HL-60 (cell line): Measurements from ENCODE around the gene RNU11.

Experiments
- DNase-seq, 2 experiments: peaks; one replicate each; pipeline ENCODE4 v3.0.0-alpha.2; 2010 to 2020; ENCODE audit warnings: low read depth in 1 of 2, low spot score in 1 of 2
- H3K27ac ChIP-seq: fragments of 250-450 bp; sonication (Bioruptor Pico); replicated peaks from 2 replicates; pipeline ENCODE4 v1.5.1; 2020; ENCODE audit warnings: mild to moderate bottlenecking, moderate library complexity
- H3K27me3 ChIP-seq: fragments of 250-450 bp; sonication (Bioruptor Pico); 2 replicates; pipeline ENCODE4 v1.5.1; 2021; ENCODE audit warnings: mild to moderate bottlenecking, moderate library complexity; ENCODE audit not compliant: insufficient read depth, poor library complexity, severe bottlenecking
- H3K4me3 ChIP-seq: replicated peaks from 2 replicates; pipeline ENCODE4 v1.5.1; 2011; ENCODE audit warnings: mild to moderate bottlenecking, control low read depth, low read length; ENCODE audit not compliant: insufficient read depth
- GABPA ChIP-seq: IDR thresholded peaks from 2 replicates; pipeline ENCODE4 v1.6.1; 2012; ENCODE audit warnings: low read depth
- POLR2AphosphoS5 ChIP-seq: IDR thresholded peaks from 2 replicates; pipeline ENCODE4 v1.6.1; 2012; ENCODE audit warnings: low read depth
- REST ChIP-seq: IDR thresholded peaks from 2 replicates; pipeline ENCODE4 v1.6.1; 2012; ENCODE audit warnings: low read depth; ENCODE audit not compliant: insufficient replicate concordance
- SPI1 ChIP-seq: IDR thresholded peaks from 2 replicates; pipeline ENCODE4 v1.6.1; 2012; ENCODE audit warnings: low read depth, mild to moderate bottlenecking, borderline replicate concordance
- long read RNA-seq: library from polyadenylated mRNA; unstranded; transcript quantifications from one replicate; pipeline ENCODE4 v2.0.0, GENCODE V29; 2020
- TF ChIP-seq, protein P1 (sequence below): IDR thresholded peaks from one replicate; pipeline ENCODE4 v1.5.1; 2011; ENCODE audit warnings: low read length, control low read depth, inconsistent platforms; ENCODE audit not compliant: insufficient read depth

RNU11 gene
- long read RNA-seq = 0 reads

GRCh38 chr1:28648474-28649198, at the start of gene RNU11:
TSS of gene RNU11 (plus strand) at chr1:28648600.
- Histone ChIP-seq H3K4me3 (peak within 1 kb of the TSS; percentile 28), H3K27me3 (no peaks in the 10 kb centered on the region), H3K27ac (peak within 1 kb of the TSS; percentile 99)
- DNase-seq = peak; percentile 93 to 95
- TF ChIP-seq GABPA (peak; percentile 70; the same call in 1 of the 2 replicates), SPI1 (peak; percentile 36; the same call in 1 of the 2 replicates), POLR2AphosphoS5 (peak; percentile 100), REST (peak; percentile 46)
- TF ChIP-seq, protein P1, sequence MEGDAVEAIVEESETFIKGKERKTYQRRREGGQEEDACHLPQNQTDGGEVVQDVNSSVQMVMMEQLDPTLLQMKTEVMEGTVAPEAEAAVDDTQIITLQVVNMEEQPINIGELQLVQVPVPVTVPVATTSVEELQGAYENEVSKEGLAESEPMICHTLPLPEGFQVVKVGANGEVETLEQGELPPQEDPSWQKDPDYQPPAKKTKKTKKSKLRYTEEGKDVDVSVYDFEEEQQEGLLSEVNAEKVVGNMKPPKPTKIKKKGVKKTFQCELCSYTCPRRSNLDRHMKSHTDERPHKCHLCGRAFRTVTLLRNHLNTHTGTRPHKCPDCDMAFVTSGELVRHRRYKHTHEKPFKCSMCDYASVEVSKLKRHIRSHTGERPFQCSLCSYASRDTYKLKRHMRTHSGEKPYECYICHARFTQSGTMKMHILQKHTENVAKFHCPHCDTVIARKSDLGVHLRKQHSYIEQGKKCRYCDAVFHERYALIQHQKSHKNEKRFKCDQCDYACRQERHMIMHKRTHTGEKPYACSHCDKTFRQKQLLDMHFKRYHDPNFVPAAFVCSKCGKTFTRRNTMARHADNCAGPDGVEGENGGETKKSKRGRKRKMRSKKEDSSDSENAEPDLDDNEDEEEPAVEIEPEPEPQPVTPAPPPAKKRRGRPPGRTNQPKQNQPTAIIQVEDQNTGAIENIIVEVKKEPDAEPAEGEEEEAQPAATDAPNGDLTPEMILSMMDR = no peak

- no peak overlapping the region for H3K4me3 ChIP-seq
- no peaks in the 10 kb centered on the region for H3K27me3 ChIP-seq
- DNase-seq = no peak
- no peak for TF ChIP-seq SPI1
- TF ChIP-seq, protein P1 = no peak
- TF ChIP-seq REST = no peak
- TF ChIP-seq GABPA = no peak
- no peak for TF ChIP-seq POLR2AphosphoS5
- H3K27ac ChIP-seq = no peak overlapping the region
Measured at GRCh38 chr1:28601696-28602095, 46.7 kb upstream of the RNU11 start.

- no peak overlapping the region for H3K27ac ChIP-seq
- H3K27me3 ChIP-seq = no peaks in the 10 kb centered on the region
- no peak overlapping the region for H3K4me3 ChIP-seq
- DNase-seq = peak in 1 of 2 experiments; percentile 58
- no peak for TF ChIP-seq SPI1
- no peak for TF ChIP-seq GABPA
- TF ChIP-seq, protein P1 = peak; percentile 43
Measured at GRCh38 chr1:28602536-28603439, 45.6 kb upstream of the RNU11 start.
